ENCODE results near the gene AMPH.
"Not testable (repeated sequence)": the region's sequence is repeated elsewhere in the genome, so short reads cannot be mapped to it uniquely, and the experiment has no call there.

AMPH gene

GRCh38 chr7:38349126-38349795 is 281.9 kb downstream of the AMPH start:
- DNase-seq = not testable (repeated sequence)

- DNase-seq = peak; percentile 55
These were observed 285.6 kb downstream of the AMPH start for GRCh38 chr7:38345299-38346172.

- DNase-seq = not testable (repeated sequence)
These were observed 286.4 kb downstream of the AMPH start for GRCh38 chr7:38344741-38345140.

- DNase-seq = not testable (repeated sequence)
These were observed 289.0 kb downstream of the AMPH start for GRCh38 chr7:38342135-38342534.

- DNase-seq = peak; percentile 36
These were observed 289.9 kb downstream of the AMPH start for GRCh38 chr7:38341172-38341705.

GRCh38 chr7:38339953-38340819 is 291.0 kb downstream of the AMPH start:
- DNase-seq = no peak

- DNase-seq = not testable (repeated sequence)
These were observed 295.0 kb downstream of the AMPH start for GRCh38 chr7:38336148-38336515.

GRCh38 chr7:38335492-38336147 is 295.6 kb downstream of the AMPH start:
- peak; percentile 86 for DNase-seq

- DNase-seq = no peak
These were observed 296.1 kb downstream of the AMPH start for GRCh38 chr7:38335128-38335491.

GRCh38 chr7:38334163-38334562 is 297.0 kb downstream of the AMPH start:
- DNase-seq = no peak
